GM19193 (cell line): ENCODE data around the gene IL12RB1.

Experiments used
- POLR2A ChIP-seq: IDR thresholded peaks from 4 replicates; pipeline ENCODE4 v1.6.1; 2011; ENCODE audit not compliant: insufficient read depth, insufficient read length; ENCODE audit errors: extremely low read depth

Gene IL12RB1

DNA sequence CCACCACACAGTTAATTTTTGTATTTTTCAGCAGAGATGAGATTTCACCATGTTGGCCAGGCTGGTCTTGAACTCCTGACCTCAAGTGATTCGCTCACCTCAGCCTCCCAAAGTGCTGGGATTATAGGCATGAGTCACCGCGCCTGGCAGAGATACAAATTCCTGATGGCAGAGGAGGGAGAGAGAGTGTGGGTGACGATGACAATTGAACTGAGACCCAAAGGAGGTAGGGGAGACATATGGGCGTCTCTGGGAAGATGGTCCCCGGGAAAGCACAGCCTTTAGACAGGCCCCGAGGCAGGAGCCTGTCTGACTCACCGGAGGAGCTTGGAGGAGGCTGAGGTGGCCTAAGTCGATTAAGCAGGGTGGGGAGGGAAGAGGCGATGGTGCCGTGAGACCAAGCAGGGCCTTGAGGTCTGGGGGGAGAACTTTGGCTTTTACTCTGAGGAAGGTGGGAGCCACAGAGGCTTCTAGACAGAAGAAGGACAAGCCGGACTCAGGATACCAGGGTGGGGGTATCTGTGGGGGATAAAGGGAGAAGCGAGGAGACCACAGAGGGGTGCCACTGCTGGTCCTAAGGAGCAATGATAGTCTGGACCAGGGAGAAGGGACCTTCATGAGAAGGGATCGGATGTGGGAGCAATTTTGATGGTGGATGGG lies 40.5 kb downstream of the IL12RB1 start:
- no peak for TF ChIP-seq POLR2A

DNA sequence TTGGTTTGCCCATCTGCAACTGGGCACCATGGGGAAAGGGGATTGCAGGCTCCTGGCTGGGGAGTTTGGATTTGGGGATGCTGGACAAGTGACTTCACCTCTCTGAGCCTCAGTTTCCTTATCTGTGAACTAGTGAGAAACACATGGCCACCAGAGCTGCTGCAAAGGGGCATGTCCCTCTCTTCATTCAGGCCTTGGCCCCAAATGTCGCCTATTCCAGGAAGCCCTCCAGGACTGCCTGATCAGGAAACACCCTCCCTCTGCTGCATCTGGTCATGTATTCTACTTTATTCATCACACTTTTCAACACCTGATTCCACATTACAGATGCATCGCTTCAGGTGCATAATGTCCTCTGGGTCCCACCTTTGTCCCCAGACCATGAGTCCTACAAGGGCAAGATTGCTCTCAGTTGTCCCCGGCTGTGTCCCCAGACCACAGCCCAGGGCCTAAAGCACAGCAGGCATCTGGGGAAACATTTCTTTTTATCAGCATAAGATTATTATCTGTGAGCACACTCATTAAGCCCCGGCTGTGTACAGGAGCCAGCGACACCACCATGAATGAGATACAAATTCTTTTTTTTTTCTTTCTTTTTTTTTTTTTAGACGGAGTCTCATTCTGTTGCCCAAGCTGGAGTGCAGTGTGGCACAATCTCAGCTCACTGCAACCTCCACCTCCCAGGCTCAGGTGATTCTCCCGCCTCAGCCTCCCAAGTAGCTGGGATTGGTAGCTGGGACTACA lies 41.3 kb downstream of the IL12RB1 start:
- no peak for TF ChIP-seq POLR2A

DNA sequence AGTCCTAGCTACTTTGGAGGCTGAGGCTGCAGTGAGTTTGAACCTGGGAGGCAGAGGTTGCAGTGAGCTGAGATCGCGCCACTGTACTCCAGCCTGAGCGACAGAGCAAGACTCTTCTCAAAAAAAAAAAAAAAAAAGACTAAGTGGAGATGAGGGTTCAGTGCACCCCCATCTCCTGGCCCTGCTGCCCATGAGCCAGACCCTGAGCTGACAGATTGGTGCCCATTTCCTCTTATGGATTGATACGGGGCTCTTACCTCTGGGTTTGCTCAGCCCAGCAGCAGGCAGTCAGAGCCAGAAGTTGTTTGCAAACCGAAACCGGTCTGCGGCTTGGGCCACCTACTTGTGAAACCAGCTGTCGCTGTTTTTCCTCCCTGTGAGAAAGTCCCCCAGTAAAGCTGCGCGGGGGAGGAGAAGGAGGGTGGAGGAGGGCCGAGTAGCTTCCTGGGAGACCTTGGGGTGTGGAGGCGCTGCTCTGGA lies 41.9 kb downstream of the IL12RB1 start:
- no peak for TF ChIP-seq POLR2A

DNA sequence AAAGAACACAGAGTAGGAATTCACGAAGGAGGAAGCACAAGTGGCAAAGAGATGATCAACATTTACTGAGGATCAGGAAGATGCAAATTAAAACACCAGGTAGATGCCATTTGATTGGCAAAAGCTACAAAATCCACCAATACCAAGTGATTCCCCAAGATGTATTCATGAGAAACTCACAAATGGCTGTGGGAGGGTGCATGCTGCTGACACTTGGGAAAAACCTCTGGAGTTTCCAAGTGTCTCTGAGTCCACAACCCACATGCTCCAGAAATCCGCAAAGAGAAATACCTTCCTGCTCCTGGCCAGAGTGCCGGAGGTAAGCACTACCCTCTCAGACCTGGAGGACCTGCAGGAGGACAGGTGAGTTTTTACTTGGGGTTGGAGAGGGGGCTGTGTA lies 43.1 kb downstream of the IL12RB1 start:
- no peak for TF ChIP-seq POLR2A

DNA sequence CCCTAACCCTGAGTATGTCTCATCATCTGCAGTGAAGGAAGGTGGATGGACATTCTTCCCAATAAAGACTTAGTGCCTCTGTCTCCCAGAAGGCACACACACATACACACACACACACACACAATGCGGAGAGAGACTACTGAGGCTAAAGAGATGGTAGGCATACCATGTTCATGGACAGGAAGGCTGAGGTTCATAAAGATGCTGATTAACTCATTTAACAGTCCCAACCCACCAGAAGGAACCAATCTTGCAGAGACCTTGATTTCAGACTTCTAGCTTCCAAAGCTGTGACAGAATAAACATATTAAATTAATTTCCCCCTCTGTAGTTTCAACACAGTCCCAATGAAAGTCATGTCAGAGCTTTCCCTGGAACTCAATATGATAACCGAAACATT lies 45.7 kb downstream of the IL12RB1 start:
- no peak for TF ChIP-seq POLR2A

DNA sequence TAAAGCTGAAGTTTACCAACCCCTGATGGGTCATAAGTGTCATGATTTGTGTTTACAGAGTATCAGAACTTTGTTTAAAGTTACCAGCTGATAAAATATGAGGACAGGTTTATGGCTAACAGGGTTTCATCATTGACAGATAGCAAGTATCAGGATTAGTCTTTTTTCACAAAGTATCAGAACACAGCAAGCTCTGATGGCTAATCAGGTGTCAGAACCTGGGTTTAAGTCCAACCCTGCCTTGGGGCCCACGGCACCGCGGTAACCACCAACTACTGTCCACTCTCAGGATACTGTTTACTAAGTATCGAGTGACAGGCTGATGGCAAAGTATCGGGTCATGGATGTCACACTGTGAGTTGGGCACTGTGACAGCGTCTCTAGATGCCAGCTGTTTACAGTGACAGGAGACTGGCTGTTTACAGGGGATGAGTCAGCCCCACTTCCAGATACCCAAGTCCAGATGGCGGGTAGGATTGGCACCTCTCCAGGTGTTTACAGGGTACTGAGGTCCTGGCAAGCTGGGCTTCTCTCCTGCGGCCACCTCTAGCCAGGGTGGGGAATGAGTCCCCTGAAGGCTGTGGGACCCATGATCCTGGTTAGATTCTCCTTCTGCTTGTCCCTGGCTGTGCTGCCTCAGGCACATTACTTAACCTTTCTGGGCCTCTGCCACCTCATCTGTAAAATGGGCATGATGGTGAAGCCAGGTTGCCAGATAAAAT lies 57.0 kb downstream of the IL12RB1 start:
- TF ChIP-seq POLR2A, result no peak

DNA sequence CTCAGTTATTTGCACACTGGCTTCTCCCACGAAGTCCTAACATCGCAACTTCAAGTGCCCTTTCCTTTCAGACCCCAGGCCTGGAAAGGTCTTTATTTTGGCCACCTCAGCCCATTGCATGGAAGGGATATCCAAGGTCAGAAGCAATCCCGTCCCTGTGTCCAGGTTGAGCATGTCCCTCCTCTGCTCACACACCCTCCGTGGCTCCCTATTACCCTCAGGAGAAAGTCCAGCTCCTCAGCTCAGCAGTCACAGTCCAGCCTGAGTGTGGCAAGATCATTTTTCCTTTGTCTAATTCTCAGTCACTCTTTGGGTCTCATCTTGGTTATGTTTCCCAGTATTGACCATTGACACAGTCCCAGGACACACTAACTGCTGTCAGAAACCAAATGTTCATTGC lies 59.6 kb downstream of the IL12RB1 start:
- no peak for TF ChIP-seq POLR2A

DNA sequence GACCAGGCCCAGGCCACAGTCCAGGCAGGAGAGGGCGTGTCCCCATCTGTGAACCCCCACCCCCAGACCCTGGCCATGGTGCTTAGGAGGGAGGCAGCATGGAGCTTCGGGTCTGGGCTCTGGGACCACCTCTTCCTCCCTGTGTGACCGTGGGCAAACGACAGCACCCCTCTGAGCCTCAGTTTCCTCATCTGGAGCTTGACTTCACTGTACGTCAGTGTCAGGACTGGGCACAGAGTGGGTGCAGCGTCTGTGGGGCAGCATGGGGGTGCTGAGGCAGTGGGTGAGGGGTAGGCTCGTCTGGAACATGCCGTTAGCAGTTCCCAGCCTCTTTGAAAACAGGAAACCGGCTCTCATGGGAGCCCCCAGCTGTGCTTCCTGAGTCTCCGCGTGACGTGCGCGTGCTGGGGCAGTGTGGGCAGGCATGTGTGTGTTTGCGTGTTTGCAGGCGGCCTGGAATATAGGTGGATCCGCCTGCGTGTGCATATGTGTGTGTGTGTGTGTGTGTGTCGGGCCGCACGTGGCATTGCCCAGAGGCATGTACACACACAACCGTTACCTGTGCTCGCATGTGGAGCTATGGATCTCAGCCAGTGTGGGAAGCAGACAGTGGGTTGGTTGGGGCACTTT lies 63.0 kb downstream of the IL12RB1 start:
- no peak for TF ChIP-seq POLR2A

DNA sequence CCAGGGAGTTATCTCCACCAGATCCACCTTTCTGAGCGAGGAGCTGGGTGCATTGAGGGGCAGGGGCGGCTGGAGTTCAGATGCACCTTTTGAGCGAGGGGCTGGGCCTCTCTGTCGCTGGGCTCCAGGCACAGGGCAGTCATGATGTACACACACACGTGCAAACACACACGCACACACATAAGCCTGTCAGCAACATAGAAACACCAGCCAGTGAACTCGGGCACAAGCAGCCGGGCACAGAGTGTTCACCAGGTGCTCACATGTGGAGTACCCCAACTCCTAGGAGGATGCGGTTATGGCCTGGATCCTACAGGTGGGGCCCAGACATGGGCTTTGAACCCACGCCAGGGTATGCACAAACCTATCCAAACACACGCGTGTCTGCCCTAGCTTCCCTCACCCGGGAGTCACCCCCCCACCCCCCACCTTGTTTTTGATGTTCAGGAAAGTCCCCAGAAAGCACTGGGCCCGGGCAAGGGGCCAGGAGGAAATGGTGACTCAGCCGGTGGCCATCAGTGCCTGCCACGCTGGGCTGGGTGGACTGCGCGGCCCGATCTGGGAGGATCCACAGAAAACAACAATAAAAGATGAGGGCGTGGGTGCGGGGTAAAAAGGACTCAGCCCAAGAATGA lies 65.5 kb downstream of the IL12RB1 start:
- TF ChIP-seq POLR2A, result peak; percentile 3

DNA sequence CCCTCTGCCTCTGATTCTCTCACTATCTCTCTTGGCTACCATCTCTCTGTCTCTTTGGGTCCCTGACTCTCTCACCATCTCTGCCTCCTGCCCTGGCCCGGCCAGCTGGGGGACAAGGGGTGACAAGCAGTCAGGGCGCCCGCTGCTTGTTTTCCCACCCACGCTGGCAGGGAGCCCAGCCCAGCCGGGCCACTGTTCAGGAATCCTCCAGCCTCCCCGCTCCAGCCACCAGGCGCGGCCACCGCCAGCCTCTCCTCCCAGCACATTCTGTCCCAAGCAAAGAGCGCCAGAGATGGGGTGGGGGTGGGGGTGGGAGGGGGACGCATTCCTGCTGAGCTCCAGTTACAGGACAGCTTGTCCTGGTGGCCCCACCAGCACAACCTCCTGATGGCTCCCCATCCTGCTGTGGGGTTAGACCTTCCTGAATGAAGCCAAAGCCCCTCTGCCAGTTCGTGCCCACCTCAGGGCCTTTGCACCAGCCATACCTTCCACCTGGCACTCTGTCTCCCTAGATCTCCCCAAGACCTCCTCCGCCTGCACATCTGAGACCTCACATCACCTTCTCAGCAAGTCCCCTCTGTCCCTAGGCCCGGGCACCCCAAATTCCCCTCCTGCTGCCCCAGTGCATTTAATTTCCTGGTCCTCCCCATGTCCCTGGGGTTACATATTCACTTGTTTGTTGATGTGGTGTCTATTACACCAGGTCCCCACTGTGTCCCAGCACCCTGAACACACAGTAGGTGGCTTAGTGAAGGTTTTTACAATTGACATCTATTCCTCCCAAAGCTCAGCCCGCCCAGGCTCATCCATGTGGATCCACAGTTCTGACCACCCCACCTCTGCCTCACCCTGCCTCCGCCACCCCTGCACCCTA lies 66.3 kb downstream of the IL12RB1 start:
- no peak for TF ChIP-seq POLR2A

DNA sequence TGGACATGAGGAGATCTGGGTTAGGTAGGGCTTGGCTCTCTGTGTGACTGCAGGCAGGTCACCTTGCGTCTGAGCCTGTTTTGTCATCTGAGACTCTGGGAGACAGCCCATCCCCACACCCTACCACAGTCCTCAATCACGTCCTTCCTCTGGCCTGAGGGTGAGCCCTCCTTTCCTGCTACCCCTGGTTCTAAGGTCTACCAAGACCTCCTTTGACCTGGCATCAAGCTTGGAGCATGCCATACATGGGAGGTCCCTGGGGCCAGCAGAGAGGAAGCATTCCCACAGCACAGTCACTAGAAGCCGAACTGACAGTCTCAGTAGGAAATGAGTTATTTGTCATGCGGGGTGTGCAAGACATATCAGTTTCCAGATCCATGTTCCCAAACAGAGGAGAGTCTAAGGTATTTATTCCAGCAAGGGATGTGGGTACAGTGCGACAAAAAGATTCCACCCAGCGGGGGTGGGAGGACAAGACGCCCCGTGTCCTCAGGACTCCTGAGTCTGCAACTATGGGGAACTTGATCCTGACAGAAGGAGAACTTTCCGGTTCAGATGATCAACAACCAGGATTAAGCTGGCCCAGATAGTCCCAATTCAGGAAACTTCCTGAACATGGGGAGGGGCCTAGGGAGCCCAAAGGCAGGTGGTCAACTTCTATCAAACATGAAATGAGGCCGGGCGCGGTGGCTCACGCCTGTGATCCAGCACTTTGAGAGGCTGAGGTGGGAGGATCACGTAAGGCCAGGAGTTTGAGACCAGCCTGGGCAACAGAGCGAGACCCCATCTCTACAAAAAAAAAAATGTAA lies 69.3 kb downstream of the IL12RB1 start:
- no peak for TF ChIP-seq POLR2A

DNA sequence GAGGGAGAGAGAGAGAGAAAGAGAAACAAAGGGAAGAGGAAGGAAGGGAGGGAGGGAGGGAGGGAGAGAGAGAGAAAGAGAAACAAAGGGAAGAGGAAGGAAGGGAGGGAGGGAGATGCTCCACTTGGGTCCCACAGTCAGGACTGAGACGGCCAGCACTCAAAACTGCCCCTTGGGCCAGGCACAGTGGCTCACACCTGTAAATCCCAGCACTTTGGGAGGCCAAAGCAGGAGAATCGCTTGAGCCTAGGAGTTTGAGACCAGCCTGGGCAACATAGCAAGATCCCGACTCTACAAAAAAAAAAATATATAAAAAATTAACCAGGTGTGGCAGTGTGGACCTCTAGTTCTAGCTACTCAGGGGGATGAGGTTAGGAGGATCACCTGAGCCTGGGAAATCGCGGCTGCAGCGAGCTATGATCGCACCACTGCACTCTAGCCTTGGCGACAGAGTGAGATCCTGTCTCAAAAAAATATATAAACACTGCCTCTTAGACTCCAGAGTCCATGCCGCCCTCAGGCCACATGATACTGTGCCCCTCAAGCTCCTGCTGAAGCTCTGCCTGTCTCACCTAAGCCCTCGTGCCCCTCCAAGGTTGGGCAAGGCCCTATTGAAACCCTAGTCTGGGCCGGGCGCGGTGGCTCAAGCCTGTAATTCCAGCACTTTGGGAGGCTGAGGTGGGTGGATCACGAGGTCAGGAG lies 70.4 kb downstream of the IL12RB1 start:
- TF ChIP-seq POLR2A, result no peak
